Mucosa of gallbladder (tissue), 1 donor: Measurements from ENCODE around the gene CCDC112. TPM values are rescaled to one million over a fixed set of nuclear protein-coding genes. Genes with fewer than 3 reads are reported as not detected.
A peak's percentile ranks its signal among the peaks of the same experiment; 100 is the strongest.
"Not testable (repeated sequence)": the region's sequence is repeated elsewhere in the genome, so short reads cannot be mapped to it uniquely, and the experiment has no call there.

ENCODE experiments used
- DNase-seq: peaks from one replicate; pipeline ENCODE4 v3.0.0-alpha.2; 2020; ENCODE audit warnings: low spot score
- total RNA-seq: library from RNA; stranded (reverse); gene quantifications from one replicate; pipeline ENCODE4 v1.2.1, GENCODE V29; 2021
- donor health status: DM: no; HTN: no; CAD: no.

Gene CCDC112
- total RNA-seq: 4.1 TPM

- DNase-seq: peak; percentile 69
These were observed at the start of gene CCDC112 for GRCh38 chr5:115296124-115297022. Gene CCDC112 (minus strand): TSS chr5:115296654. CDS start chr5:115296543, 111 bp downstream.

- DNase-seq: no peak
These were observed 48.9 kb upstream of the CCDC112 start for GRCh38 chr5:115345344-115345743.

- DNase-seq: no peak
These were observed 47.4 kb upstream of the CCDC112 start for GRCh38 chr5:115343855-115344254.

DNA sequence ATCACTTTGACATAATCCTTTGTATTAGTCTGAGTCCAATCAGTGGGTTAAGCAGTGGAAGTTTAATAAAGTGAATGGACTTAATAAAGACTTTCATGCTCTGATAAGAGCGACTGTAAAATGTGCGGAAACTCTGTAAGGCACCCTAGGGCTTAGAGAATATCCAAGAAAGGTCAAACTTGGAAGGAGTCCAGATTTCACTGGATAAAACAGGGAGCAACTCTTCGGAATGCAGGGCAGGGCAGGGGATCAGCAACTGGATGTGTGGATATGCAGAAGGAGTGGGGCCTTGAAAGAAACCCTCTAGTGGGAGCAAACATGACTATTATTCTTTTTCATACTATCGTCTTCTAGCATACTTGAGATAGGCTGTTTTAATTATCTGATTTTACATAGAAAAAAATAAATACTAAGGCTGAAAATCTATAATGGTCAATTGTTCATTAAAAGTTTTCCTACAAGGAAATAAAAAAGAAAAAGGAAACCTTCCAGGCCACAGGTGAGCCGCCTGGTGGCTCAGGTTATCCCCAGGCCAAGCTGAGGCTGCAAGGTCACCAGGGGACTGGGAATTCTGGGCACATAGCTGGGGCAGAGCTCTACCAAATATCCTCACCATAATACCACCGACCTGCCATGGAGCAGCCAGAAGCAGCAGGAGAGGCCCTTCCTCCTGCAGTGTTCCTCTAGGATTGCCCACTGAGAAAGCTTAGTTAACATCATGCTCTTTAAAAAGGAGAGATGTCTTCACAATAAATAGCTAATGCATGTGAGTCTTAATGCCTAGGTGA, 46.3 kb upstream of the CCDC112 start:
- no peak for DNase-seq

DNA sequence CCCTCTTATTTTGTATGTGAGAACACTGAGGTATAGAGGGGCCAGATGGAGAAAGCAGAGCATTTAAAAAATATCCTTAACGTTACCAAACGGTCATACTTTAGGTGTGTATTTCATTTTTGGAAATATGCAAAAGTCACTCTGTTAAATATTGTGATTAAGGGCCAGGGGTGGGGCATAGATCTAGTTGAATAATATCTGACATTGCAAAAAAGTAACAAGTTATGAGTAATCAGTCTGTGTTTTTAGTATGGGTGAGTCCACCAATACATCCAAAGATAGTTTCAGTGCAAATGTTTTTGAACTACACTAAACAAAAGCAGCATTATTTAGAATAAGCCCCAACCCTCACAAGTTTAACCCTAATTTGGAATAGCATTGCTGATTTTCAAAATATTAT, 45.3 kb upstream of the CCDC112 start:
- no peak for DNase-seq

- no peak for DNase-seq
These were observed 42.4 kb upstream of the CCDC112 start for GRCh38 chr5:115338851-115339250.

- no peak for DNase-seq
These were observed 41.4 kb upstream of the CCDC112 start for GRCh38 chr5:115337882-115338281.

GRCh38 chr5:115336964-115337363, 40.5 kb upstream of the CCDC112 start:
- no peak for DNase-seq

DNA sequence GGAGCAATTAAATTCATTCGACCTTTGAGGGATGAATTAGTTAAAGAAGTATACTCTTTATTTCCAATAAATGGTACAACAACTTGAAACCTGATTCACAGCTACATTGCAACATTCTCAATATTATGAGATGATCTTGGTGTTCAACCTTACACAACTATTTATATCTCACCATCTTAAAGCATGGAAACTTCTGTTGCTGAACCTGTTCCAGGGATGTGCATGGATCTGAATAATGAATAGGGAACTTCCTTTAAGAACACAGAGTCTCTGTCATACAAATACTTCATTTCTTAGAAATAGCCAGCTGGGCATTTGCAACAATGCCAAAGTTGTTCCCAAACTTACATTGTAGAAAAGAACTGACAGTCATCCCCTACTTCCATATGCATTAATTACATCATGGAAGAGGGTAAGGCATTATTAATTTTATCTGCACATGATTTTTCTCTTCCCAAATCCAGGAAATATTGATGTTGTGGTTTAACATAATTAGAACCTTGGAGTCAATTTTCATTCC, 39.8 kb upstream of the CCDC112 start:
- DNase-seq: no peak

GRCh38 chr5:115335301-115335700, 38.8 kb upstream of the CCDC112 start:
- DNase-seq: no peak

- no peak for DNase-seq
These were observed 36.7 kb upstream of the CCDC112 start for GRCh38 chr5:115333164-115333563.

DNA sequence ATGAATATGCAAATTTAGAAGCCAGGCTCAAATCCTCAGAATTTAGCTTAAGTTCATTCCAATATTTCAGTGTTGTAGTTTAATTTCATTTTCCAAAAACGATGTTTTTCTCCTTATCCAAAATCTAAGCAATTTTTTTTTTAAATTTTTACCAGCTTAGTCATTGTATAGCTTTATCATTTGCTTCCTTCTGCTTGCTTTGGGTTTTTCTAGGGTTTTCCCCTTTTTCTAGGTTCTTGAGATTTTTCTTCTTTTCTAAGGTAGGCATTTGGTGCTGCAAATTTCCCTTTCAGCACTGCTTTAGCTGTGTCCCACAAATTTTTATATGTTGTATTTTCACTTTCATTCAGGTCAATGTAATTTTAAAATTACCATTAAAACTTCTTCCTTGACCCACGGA, 34.4 kb upstream of the CCDC112 start:
- DNase-seq: no peak

- no peak for DNase-seq
These were observed 33.0 kb upstream of the CCDC112 start for GRCh38 chr5:115329475-115329874.

DNA sequence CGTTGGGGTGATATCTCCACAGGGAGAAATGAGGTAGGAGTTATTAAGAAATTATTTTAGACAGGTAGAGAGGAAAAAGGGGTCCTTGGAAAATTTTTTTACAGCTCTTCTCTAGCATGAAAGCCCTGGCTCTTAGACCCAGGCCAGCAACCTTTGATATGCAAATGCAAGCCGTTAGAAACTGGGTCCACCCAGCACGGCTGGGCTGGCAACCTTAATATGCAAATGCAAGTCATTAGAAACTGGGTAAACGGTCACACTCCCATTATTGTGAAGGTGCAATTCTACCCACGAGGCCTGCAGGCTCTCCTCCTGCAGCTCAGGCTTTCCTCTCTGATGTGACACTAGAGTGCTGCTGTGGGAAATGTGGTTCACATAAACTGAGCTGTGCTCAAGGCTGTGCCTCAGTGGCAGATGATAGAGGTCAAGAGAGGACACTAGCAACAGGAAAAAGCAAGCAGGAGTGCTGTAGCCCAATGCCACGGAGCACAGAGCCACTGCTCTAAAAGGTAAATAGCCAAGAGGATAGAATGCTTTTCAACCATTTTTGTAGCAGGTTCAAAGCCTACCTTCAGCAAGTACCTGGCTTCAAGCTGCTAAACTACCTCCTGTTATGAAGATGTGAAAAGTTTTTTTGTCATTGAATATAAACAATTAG, 32.3 kb upstream of the CCDC112 start:
- not testable (repeated sequence) for DNase-seq

DNA sequence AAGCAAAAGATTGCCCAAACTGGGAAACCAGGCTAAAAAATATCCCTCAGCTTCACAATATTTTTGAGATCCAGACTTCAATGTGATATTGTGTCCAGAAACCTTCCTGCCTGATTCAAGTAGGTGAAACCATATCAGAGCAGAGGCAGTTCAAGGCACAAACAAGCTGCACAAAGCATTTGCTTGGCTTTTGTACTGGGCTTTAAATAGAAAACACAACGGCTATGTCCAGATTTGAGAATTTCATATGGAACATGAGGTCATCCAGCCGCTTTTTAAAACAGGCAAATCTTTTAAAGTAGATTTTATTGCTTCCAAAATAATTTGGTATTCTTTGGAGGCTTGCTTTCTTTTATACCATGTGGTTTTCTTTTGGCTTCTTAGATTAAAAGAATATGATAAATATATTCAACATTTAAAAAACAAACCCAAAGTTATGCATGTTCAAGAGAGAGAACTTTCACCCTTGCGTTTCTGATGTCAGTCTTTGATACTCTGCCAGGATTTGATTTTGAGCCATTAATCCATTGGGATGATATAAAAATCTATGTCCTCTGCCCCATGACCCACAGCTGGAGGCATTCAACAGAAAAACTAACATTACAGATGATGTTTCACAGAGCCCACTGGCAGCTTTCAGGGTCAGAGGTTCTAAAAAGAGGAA, 29.0 kb upstream of the CCDC112 start:
- DNase-seq: no peak

GRCh38 chr5:115324021-115324420, 27.6 kb upstream of the CCDC112 start:
- DNase-seq: no peak

DNA sequence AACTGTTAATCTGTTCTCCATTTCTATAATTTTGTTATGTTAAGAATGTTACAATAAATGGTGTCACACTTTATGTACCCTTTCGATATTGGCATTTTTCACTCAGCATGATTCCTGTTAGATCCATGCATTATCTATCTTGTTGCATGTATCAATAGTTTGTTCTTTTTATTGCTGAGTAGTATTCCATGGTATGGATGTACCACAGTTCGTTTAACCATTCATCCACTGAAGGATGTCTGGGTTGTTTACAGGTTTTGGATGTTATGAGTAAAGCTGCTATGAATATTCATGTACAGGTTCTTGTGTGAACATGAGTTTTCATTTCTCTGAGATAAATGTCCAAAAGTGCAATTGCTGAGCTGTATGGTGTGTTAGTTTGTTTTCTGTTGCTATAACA, 26.3 kb upstream of the CCDC112 start:
- DNase-seq: no peak

- no peak for DNase-seq
These were observed 24.9 kb upstream of the CCDC112 start for GRCh38 chr5:115321309-115321708.

- no peak for DNase-seq
These were observed 24.1 kb upstream of the CCDC112 start for GRCh38 chr5:115320515-115320914.

DNA sequence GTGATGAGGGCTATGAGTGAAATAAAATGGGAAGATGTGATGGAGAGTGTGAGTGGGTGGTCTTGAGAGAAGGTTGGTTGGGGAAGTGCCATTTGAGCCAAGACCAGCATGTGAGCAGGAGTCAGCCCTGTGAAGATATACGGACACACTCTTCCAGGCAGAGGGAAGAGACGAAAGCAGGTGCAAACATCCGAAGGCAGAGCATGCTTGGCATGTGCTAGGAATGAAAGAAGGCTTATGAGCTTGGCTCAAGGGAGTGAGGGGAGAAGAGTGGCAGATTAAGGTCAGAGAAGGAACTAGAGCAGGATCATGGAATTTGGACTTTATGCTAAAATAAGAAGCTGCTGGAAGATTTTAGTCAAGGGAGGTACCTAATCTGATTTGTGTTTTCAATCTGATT, 23.6 kb upstream of the CCDC112 start:
- no peak for DNase-seq

GRCh38 chr5:115319007-115319406, 22.6 kb upstream of the CCDC112 start:
- DNase-seq: no peak

GRCh38 chr5:115317736-115318135, 21.3 kb upstream of the CCDC112 start:
- no peak for DNase-seq
